HepG2 (cell line): ENCODE measurements around the gene TTLL13. TPM values are rescaled to one million over a fixed set of nuclear protein-coding genes. Genes with fewer than 3 reads are reported as not detected.
A peak's percentile ranks its signal among the peaks of the same experiment; 100 is the strongest.

ENCODE experiments used
- CEBPB ChIP-seq: IDR thresholded peaks from 2 replicates; pipeline ENCODE4 v1.6.1; 2011; ENCODE audit warnings: low read depth, low read length, improper control_type of control experiment, borderline replicate concordance
- CENPT ChIP-seq: sonication (generic); formaldehyde crosslinking; IDR thresholded peaks from 2 replicates; pipeline ENCODE4 v1.8.0; 2022; ENCODE audit warnings: low read depth, mild to moderate bottlenecking, moderate library complexity, missing genetic modification reagents
- GABPB1 ChIP-seq: IDR thresholded peaks from 2 replicates; pipeline ENCODE4 v1.6.1; 2016; ENCODE audit warnings: mild to moderate bottlenecking, missing genetic modification reagents, moderate library complexity, missing compliant biosample characterization
- GPN1 ChIP-seq: sonication (generic); formaldehyde crosslinking; IDR thresholded peaks from 2 replicates; pipeline ENCODE4 v1.5.1; 2020; ENCODE audit warnings: missing genetic modification reagents, borderline replicate concordance
- KLF11 ChIP-seq: IDR thresholded peaks from 2 replicates; pipeline ENCODE4 v1.6.1; 2016; ENCODE audit warnings: missing compliant biosample characterization
- NRL ChIP-seq: sonication (generic); formaldehyde crosslinking; IDR thresholded peaks from 2 replicates; pipeline ENCODE4 v1.5.0; 2020; ENCODE audit warnings: missing genetic modification reagents, mild to moderate bottlenecking, moderate library complexity, borderline replicate concordance
- RBM22 ChIP-seq: fragments of 200-400 bp; formaldehyde crosslinking; optimal IDR thresholded peaks from 2 replicates; pipeline ENCODE3; 2017; ENCODE audit warnings: mild to moderate bottlenecking, low read length, moderate library complexity
- RXRA ChIP-seq: sonication (generic); formaldehyde crosslinking; IDR thresholded peaks from 2 replicates; pipeline ENCODE4 v1.5.1; 2020; ENCODE audit warnings: missing genetic modification reagents
- SETDB1 ChIP-seq: sonication (generic); formaldehyde crosslinking; IDR thresholded peaks from 2 replicates; pipeline ENCODE4 v1.5.1; 2020; ENCODE audit warnings: missing genetic modification reagents, mild to moderate bottlenecking, borderline replicate concordance
- SMC3 ChIP-seq: IDR thresholded peaks from 2 replicates; pipeline ENCODE4 v1.6.1; 2011; ENCODE audit warnings: low read length, improper control_type of control experiment
- TAF1 ChIP-seq: sonication (generic); formaldehyde crosslinking; IDR thresholded peaks from 2 replicates; pipeline ENCODE4 v1.4.0; 2020; ENCODE audit warnings: missing genetic modification reagents
- THAP11 ChIP-seq: IDR thresholded peaks from 2 replicates; pipeline ENCODE4 v1.6.1; 2016; ENCODE audit warnings: missing biosample characterization, missing genetic modification reagents
- ZFP36L2 ChIP-seq: sonication (generic); formaldehyde crosslinking; IDR thresholded peaks from 2 replicates; pipeline ENCODE4 v1.4.0; 2020; ENCODE audit warnings: missing genetic modification reagents
- ZIK1 ChIP-seq: sonication (generic); formaldehyde crosslinking; IDR thresholded peaks from 2 replicates; pipeline ENCODE4 v1.5.0; 2020; ENCODE audit warnings: mild to moderate bottlenecking, low read depth, missing genetic modification reagents, borderline replicate concordance
- ZNF3 ChIP-seq: IDR thresholded peaks from 2 replicates; pipeline ENCODE4 v1.7.0; 2017; ENCODE audit warnings: inconsistent platforms
- ZNF317 ChIP-seq: sonication (generic); formaldehyde crosslinking; IDR thresholded peaks from 2 replicates; pipeline ENCODE4 v1.5.0; 2020; ENCODE audit warnings: mild to moderate bottlenecking, missing genetic modification reagents
- ZNF335 ChIP-seq: sonication (generic); formaldehyde crosslinking; IDR thresholded peaks from 2 replicates; pipeline ENCODE4 v1.4.0; 2020; ENCODE audit warnings: missing genetic modification reagents
- ZNF567 ChIP-seq: sonication (generic); formaldehyde crosslinking; IDR thresholded peaks from 2 replicates; pipeline ENCODE4 v1.8.1; 2023; ENCODE audit warnings: mild to moderate bottlenecking, missing genetic modification reagents, borderline replicate concordance
- polyA plus RNA-seq, 8 experiments: library from polyadenylated mRNA; depleted of rRNA in 3 of 8; stranded (reverse) in 7 of 8; unstranded in 1 of 8; fragments of >200 nt; fragmentation: Illumina TruSeq in 4 of 8; extraction: Trizol in 4 of 8; gene quantifications; 2 replicates each; pipeline versions ENCODE4 v1.2.1 to v1.2.3, GENCODE V29; 2011 to 2016; ENCODE audit warnings: low read depth in 4 of 8, missing spikeins in 1 of 8, mixed read lengths in 1 of 8; ENCODE audit not compliant: insufficient read depth in 1 of 8
- total RNA-seq, 5 experiments: library from RNA; depleted of rRNA; stranded (reverse); fragments of >200 nt; fragmentation: Illumina TruSeq; extraction: Trizol; gene quantifications; 2 replicates each; pipeline ENCODE4 v1.2.3, GENCODE V29; 2016; ENCODE audit warnings: low read depth in 1 of 5
- TF ChIP-seq, protein P1 (sequence below): sonication (generic); formaldehyde crosslinking; IDR thresholded peaks from 2 replicates; pipeline ENCODE4 v1.5.0; 2020; ENCODE audit warnings: mild to moderate bottlenecking, missing genetic modification reagents
- TF ChIP-seq, protein P2 (sequence below): sonication (generic); formaldehyde crosslinking; IDR thresholded peaks from 2 replicates; pipeline ENCODE4 v1.4.0; 2020; ENCODE audit warnings: missing genetic modification reagents
- TF ChIP-seq, protein P3 (sequence below): sonication (generic); formaldehyde crosslinking; IDR thresholded peaks from 2 replicates; pipeline ENCODE4 v1.4.0; 2020; ENCODE audit warnings: mild to moderate bottlenecking, low read depth, missing genetic modification reagents
- TF ChIP-seq, protein P4 (sequence below): sonication (generic); formaldehyde crosslinking; IDR thresholded peaks from 2 replicates; pipeline ENCODE4 v1.8.0; 2022; ENCODE audit warnings: mild to moderate bottlenecking, missing genetic modification reagents

The TTLL13 gene
- total and polyA plus RNA-seq, 2 of the 13 experiments (the other 11 are each of a cell fraction or from before 2014, with no cell fraction given): 0.07 to 0.29 TPM

GRCh38 chr15:90265271-90266060 is 16.1 kb downstream of the TTLL13 start, which contains the start of gene NGRN (continued):
- TF ChIP-seq, protein P1, sequence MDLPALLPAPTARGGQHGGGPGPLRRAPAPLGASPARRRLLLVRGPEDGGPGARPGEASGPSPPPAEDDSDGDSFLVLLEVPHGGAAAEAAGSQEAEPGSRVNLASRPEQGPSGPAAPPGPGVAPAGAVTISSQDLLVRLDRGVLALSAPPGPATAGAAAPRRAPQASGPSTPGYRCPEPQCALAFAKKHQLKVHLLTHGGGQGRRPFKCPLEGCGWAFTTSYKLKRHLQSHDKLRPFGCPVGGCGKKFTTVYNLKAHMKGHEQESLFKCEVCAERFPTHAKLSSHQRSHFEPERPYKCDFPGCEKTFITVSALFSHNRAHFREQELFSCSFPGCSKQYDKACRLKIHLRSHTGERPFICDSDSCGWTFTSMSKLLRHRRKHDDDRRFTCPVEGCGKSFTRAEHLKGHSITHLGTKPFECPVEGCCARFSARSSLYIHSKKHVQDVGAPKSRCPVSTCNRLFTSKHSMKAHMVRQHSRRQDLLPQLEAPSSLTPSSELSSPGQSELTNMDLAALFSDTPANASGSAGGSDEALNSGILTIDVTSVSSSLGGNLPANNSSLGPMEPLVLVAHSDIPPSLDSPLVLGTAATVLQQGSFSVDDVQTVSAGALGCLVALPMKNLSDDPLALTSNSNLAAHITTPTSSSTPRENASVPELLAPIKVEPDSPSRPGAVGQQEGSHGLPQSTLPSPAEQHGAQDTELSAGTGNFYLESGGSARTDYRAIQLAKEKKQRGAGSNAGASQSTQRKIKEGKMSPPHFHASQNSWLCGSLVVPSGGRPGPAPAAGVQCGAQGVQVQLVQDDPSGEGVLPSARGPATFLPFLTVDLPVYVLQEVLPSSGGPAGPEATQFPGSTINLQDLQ (CRISPR knock-in tag): peak; percentile 65; the same call in 1 of the 2 replicates
- peak; percentile 77; the same call in 1 of the 2 replicates for TF ChIP-seq CENPT (CRISPR knock-in tag)
- TF ChIP-seq, protein P2, sequence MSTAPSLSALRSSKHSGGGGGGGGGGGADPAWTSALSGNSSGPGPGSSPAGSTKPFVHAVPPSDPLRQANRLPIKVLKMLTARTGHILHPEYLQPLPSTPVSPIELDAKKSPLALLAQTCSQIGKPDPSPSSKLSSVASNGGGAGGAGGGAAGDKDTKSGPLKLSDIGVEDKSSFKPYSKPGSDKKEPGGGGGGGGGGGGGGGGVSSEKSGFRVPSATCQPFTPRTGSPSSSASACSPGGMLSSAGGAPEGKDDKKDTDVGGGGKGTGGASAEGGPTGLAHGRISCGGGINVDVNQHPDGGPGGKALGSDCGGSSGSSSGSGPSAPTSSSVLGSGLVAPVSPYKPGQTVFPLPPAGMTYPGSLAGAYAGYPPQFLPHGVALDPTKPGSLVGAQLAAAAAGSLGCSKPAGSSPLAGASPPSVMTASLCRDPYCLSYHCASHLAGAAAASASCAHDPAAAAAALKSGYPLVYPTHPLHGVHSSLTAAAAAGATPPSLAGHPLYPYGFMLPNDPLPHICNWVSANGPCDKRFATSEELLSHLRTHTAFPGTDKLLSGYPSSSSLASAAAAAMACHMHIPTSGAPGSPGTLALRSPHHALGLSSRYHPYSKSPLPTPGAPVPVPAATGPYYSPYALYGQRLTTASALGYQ (CRISPR knock-in tag): peak; percentile 35
- no peak; the same call in 1 of the 2 replicates for TF ChIP-seq ZNF567 (CRISPR knock-in tag)
- 0 out of 2 replicates have a peak, but pooled peaks have one; percentile 29 for TF ChIP-seq SETDB1
- TF ChIP-seq, protein P3, sequence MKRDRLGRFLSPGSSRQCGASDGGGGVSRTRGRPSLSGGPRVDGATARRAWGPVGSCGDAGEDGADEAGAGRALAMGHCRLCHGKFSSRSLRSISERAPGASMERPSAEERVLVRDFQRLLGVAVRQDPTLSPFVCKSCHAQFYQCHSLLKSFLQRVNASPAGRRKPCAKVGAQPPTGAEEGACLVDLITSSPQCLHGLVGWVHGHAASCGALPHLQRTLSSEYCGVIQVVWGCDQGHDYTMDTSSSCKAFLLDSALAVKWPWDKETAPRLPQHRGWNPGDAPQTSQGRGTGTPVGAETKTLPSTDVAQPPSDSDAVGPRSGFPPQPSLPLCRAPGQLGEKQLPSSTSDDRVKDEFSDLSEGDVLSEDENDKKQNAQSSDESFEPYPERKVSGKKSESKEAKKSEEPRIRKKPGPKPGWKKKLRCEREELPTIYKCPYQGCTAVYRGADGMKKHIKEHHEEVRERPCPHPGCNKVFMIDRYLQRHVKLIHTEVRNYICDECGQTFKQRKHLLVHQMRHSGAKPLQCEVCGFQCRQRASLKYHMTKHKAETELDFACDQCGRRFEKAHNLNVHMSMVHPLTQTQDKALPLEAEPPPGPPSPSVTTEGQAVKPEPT (CRISPR knock-in tag): peak; percentile 34; the same call in 1 of the 2 replicates
- TF ChIP-seq, protein P4, sequence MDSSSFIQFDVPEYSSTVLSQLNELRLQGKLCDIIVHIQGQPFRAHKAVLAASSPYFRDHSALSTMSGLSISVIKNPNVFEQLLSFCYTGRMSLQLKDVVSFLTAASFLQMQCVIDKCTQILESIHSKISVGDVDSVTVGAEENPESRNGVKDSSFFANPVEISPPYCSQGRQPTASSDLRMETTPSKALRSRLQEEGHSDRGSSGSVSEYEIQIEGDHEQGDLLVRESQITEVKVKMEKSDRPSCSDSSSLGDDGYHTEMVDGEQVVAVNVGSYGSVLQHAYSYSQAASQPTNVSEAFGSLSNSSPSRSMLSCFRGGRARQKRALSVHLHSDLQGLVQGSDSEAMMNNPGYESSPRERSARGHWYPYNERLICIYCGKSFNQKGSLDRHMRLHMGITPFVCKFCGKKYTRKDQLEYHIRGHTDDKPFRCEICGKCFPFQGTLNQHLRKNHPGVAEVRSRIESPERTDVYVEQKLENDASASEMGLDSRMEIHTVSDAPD (CRISPR knock-in tag): peak; percentile 45; the same call in 1 of the 2 replicates
- TF ChIP-seq RXRA (CRISPR knock-in tag): 0 out of 2 replicates have a peak, but pooled peaks have one; percentile 44
- TF ChIP-seq KLF11 (CRISPR knock-in tag): peak; percentile 62; the same call in 1 of the 2 replicates
- peak; percentile 93 for TF ChIP-seq TAF1
- TF ChIP-seq GABPB1 (CRISPR knock-in tag): peak; percentile 98
- TF ChIP-seq ZIK1: peak; percentile 36; the same call in 1 of the 2 replicates
- no peak for TF ChIP-seq CEBPB
- TF ChIP-seq GPN1: peak; percentile 78; the same call in 1 of the 2 replicates
- TF ChIP-seq ZNF3 (CRISPR knock-in tag): no peak
- peak; percentile 40; the same call in 1 of the 2 replicates for TF ChIP-seq ZNF335
- no peak for TF ChIP-seq SMC3
- peak; percentile 73; the same call in 1 of the 2 replicates for TF ChIP-seq NRL (CRISPR knock-in tag)
- TF ChIP-seq RBM22: peak; percentile 44
- TF ChIP-seq ZFP36L2 (CRISPR knock-in tag): 0 out of 2 replicates have a peak, but pooled peaks have one; percentile 41
- peak; percentile 89 for TF ChIP-seq THAP11 (CRISPR knock-in tag)
- TF ChIP-seq ZNF317 (CRISPR knock-in tag): peak; percentile 66; the same call in 1 of the 2 replicates
